Glomerular visceral epithelial cell (primary cell): ENCODE measurements around the gene RNF115.
A peak's percentile ranks its signal among the peaks of the same experiment; 100 is the strongest.
"Not testable (repeated sequence)": the region's sequence is repeated elsewhere in the genome, so short reads cannot be mapped to it uniquely, and the experiment has no call there.

Source experiments
- DNase-seq: peaks from one replicate; pipeline ENCODE4 v3.0.0-alpha.2; 2016; ENCODE audit errors: extremely low spot score

RNF115 gene

GRCh38 chr1:145827966-145828365 is 4.1 kb upstream of the RNF115 start:
- no peak for DNase-seq

- DNase-seq, result no peak
Observed at GRCh38 chr1:145826030-145826429, 2.1 kb upstream of the RNF115 start.

GRCh38 chr1:145824499-145824842 is 576 bp upstream of the RNF115 start:
- no peak for DNase-seq

GRCh38 chr1:145822779-145823331 is 1.0 kb downstream of the RNF115 start:
- not testable (repeated sequence) for DNase-seq

GRCh38 chr1:145818095-145818494 is 5.8 kb downstream of the RNF115 start:
- DNase-seq, result peak; percentile 69

- DNase-seq, result not testable (repeated sequence)
Observed at GRCh38 chr1:145812977-145813810, 10.7 kb downstream of the RNF115 start.

GRCh38 chr1:145806844-145807243 is 17.1 kb downstream of the RNF115 start:
- DNase-seq, result no peak

- no peak for DNase-seq
Observed at GRCh38 chr1:145806408-145806807, 17.5 kb downstream of the RNF115 start.

GRCh38 chr1:145805057-145805456 is 18.8 kb downstream of the RNF115 start:
- no peak for DNase-seq

GRCh38 chr1:145804235-145805045 is 19.5 kb downstream of the RNF115 start:
- no peak for DNase-seq

- DNase-seq, result no peak
Observed at GRCh38 chr1:145799806-145800205, 24.1 kb downstream of the RNF115 start.

GRCh38 chr1:145796753-145797152 is 27.1 kb downstream of the RNF115 start:
- no peak for DNase-seq

GRCh38 chr1:145795257-145795881 is 28.5 kb downstream of the RNF115 start:
- DNase-seq, result no peak

- no peak for DNase-seq
Observed at GRCh38 chr1:145792484-145792883, 31.4 kb downstream of the RNF115 start.

- not testable (repeated sequence) for DNase-seq
Observed at GRCh38 chr1:145791860-145792259, 32.0 kb downstream of the RNF115 start.

GRCh38 chr1:145788580-145788979 is 35.3 kb downstream of the RNF115 start:
- DNase-seq, result no peak

GRCh38 chr1:145786271-145786670 is 37.6 kb downstream of the RNF115 start:
- no peak for DNase-seq

- no peak for DNase-seq
Observed at GRCh38 chr1:145785547-145785946, 38.3 kb downstream of the RNF115 start.

- DNase-seq, result no peak
Observed at GRCh38 chr1:145784409-145784808, 39.5 kb downstream of the RNF115 start.

GRCh38 chr1:145782272-145783099 is 41.4 kb downstream of the RNF115 start:
- peak; percentile 80 for DNase-seq

- DNase-seq, result no peak
Observed at GRCh38 chr1:145778146-145778540, 45.8 kb downstream of the RNF115 start.
